Hematopoietic multipotent progenitor cell (in vitro differentiated cells): ENCODE measurements around the gene TJP1. TPM values are rescaled to one million over a fixed set of nuclear protein-coding genes. Genes with fewer than 3 reads are reported as not detected.
"Not testable (repeated sequence)": the region's sequence is repeated elsewhere in the genome, so short reads cannot be mapped to it uniquely, and the experiment has no call there.

Experiments
- DNase-seq, 3 donors: peaks; one replicate each; pipeline ENCODE4 v3.0.0-alpha.2; 2011 to 2015; ENCODE audit warnings: low read depth in 2 of 3, low spot score in 2 of 3
- total RNA-seq: library from RNA; depleted of rRNA; stranded (reverse); fragments of >200 nt; gene quantifications from one replicate; pipeline ENCODE4 v1.2.3, GENCODE V29; 2012

TJP1 gene
- total RNA-seq, 1 donor, result under 0.01 TPM

DNA sequence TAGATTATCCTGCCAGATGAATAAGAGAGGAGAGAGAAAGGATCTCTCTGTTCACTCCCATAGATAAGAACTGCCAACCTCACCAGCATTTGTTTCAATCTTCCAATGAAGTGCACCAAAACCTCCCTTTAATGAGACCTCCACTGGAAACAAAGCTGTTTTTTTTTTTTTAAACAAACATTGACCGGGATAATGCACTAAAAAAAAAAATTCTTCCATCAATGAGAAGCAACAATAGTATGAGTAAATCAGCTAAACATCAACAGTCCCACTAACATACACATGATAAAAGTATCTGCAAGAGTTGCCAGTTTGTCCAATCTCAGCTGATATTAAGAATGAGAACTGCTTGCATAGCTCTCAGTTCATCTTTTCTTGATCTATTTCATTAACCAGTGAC, 19.9 kb downstream of the TJP1 start:
- no peak for DNase-seq

DNA sequence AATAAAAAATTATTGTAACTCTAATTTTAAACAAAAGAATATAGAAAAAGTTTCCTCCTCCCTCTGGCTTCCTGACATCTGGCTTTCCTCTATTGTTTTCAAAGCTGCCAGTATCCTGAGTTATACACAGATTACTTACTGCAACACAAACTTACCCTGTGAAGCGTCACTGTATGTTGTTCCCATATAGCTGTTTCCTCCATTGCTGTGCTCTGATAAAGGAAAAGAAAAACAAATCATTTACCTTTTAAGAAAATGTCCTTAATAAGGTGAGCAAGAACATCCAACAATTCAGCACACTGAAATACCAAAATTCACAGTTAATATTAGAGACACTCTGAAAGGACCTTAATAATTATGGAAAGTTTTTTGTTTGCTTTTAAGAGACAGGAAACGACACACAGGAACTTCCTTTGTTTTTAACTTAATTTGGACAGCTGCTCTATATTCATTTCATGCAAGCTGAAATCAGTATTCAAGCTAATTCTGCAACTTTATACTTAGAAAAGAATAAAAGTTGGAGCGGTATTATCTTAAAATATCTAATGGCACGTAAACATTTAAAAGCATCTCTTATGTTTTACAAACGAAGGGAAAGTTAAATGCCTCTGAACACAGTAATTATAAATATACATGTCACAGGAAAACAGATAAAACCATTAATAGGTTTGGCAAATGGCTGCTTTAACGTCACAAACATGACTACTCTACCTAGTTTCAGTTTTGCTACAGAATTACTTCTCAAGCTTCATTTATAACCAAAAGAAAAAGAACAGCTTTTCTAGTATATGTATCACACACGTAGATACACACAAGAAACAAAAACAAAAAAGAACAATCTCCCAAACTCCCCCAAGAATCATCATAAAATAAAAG, 21.5 kb downstream of the TJP1 start:
- DNase-seq, result no peak

DNA sequence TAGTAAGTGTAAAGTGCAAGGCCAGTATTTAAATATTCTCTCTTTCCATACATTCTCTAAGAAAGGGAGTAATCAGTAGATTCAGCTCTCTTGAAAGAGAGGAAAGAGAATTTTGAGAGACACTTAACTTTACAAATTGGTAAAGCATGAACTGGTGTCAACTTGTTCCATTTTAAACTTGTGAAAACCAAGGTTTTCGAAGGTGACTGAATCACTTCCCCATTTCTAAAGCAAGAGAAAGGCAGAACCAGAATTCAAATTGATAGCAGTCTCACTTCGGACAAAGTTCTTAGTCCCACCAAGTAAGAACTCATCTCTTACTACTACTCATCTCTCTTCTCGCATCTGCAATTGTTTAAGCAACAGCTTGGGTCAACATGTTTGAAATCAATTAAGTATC, 22.4 kb downstream of the TJP1 start:
- no peak for DNase-seq

GRCh38 chr15:29795610-29796009, 26.7 kb downstream of the TJP1 start:
- DNase-seq, result no peak

GRCh38 chr15:29792426-29793159, 29.7 kb downstream of the TJP1 start:
- DNase-seq, result no peak

- DNase-seq, result no peak
These were observed 31.7 kb downstream of the TJP1 start for GRCh38 chr15:29790607-29791006.

DNA sequence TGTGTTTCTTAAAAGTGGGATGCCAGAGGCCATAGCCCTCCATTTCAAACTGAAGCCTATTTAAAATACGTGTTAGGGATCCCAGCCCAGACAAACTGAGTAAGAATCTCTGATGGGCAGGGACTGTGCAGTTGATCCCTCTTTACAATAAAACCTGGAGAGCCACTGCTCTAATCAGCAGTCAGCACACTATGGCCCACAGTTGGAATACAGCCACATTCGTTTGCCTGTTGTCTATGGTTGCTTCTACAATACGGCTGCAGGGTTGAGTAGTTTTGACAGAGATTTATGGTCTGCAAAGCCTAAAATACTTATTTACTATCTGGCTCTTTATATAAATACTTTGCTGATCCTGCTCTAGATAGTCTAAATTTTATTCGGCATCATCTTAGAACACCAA, 32.4 kb downstream of the TJP1 start:
- DNase-seq, result no peak

GRCh38 chr15:29788433-29789034, 33.7 kb downstream of the TJP1 start:
- DNase-seq, result no peak

- DNase-seq, result no peak
These were observed 34.5 kb downstream of the TJP1 start for GRCh38 chr15:29787767-29788166.

DNA sequence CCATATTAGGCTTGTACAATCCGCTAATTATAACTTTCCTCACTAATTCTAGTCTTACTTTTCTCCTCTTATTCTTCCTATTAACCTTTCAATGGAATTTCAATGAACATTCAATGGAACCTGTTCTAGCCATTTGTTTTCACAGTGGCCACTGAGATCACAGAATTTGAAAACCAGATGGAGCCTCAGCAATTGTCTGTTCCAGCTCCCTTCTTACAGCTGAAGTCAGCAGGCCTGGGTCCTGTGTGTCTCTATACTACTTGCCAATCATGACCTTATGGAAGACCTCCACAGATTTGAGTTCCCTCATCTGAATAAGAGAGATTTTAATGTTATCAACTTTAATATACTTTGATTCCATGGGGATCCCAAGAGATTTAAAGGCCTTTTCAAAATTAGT, 36.6 kb downstream of the TJP1 start:
- DNase-seq, result no peak

DNA sequence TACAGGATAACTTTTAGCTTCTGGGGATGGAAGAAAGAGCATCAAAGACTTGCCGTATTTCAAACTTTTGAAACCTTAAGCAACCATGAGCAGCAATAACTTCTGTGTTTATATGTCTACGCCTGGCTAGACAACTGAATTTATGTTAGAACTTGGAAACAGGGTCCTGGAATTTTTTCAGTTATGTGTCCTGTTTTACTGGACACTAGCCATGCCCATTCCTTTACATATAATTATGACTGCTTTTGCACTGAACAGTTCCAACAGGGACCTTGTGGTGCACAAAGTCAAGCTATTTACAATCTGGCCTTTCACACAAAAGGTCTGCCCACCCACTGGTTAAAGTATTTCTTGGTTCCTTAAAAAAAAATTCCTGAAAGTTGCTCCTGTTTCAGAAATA, 37.1 kb downstream of the TJP1 start:
- no peak for DNase-seq

GRCh38 chr15:29784413-29784812, 37.9 kb downstream of the TJP1 start:
- DNase-seq, result no peak

DNA sequence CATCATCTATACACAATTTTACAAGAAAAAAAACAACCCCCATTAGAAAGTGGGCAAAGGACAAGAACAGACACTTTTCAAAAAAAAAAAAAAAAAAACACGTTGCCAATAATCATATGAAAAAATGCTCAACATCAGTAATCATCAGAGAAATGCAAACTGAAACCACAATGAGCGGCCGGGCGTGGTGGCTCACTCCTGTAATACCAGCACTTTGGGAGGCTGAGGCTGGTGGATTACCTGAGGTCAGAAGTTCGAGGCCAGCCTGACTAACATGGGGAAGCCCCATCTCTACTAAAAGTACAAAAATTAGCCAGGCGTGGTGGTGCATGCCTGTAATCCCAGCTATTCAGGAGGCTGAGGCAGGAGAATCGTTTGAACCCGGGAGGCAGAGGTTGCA, 39.5 kb downstream of the TJP1 start:
- not testable (repeated sequence) for DNase-seq

DNA sequence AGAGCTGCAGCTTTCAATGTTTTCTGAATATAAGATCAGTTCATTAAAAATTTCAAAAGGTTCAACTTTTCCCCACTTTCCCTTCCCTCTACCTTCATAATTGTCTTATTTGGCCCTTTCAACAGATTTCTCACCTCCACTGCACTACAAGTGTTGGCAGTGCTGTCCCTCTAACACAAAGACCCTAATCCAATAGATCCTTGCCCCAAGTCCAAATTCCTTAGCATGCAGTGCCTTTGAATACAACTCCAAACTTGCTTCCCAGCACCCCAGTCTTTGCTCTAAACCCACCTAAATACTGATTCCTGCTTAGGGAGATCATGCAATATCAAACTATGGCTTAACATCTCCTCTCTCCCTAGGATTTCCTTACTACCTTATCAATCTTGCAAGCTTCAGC, 43.9 kb downstream of the TJP1 start:
- no peak for DNase-seq

- no peak for DNase-seq
These were observed 45.4 kb downstream of the TJP1 start for GRCh38 chr15:29776859-29777258.

DNA sequence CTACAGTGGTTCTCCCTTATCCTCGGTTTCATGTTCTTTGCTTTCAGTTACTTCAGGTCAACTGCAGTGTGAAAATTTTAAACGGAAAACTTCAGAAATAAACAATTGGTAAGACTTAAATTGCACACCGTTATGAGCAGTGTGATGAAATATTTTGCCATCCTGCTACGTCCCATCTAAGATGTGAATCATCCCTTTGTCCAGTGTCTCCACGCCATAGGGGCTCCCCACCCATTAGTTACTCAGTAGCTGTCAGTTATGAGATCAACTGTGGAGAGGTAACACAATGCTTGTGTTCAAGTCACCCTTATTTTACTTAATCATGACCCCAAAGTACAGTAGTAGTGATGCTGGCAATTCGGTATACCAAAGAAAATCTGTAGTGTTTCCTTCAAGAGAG, 47.4 kb downstream of the TJP1 start:
- no peak for DNase-seq

DNA sequence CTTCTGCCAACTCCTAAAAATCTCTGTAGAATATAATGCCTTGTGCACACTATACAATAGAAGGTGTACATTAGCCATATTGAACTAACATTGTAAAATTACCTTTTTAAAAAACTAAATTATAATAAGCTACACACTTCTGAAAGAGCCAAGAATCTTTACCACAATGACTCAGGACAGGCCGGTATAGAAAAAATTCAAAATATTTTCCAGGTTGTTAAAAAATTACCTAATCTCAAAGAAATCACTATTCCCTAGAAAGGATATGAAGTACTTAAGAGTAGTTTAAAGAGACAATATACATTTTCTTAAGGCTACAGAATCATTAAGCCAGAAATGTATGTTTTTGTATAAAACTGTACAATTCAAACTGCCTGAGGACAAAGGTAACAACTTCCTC, 48.5 kb downstream of the TJP1 start:
- no peak for DNase-seq

DNA sequence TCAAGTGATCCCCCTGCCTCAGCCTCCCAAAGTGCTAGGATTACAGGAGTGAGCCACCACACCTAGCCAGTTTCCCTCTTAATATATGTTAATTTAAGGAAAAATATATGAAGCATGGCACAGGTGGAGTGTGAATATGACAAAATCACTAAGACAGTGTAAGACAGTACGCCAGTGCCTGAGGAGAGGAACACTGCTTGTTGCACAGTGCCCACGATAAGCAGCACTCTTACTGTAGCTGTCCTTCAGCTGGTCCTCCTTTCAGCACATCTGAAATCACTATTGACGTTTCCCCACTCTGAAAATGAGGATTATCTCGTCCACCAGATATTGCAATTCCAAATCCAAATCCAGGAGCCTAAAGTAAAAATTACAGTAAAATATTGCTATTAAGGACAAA, 49.3 kb downstream of the TJP1 start:
- no peak for DNase-seq

DNA sequence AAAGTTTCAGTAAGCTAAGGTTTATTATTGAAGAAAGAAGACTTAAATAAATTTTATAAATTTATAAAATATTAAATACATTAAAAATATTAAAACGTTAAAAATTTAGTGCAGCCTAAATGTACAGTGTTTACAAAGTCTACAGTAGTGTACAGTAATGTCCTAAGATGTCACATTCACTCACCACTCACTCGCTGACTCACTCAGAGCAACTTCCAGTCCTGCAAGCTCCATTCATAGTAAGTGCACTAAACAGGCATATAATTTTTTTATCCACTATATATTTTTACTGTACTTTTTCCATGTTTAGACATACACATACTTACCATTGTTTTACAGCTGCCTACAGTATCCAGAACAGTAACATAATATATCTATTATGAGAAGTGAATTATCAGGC, 51.5 kb downstream of the TJP1 start:
- DNase-seq, result no peak

DNA sequence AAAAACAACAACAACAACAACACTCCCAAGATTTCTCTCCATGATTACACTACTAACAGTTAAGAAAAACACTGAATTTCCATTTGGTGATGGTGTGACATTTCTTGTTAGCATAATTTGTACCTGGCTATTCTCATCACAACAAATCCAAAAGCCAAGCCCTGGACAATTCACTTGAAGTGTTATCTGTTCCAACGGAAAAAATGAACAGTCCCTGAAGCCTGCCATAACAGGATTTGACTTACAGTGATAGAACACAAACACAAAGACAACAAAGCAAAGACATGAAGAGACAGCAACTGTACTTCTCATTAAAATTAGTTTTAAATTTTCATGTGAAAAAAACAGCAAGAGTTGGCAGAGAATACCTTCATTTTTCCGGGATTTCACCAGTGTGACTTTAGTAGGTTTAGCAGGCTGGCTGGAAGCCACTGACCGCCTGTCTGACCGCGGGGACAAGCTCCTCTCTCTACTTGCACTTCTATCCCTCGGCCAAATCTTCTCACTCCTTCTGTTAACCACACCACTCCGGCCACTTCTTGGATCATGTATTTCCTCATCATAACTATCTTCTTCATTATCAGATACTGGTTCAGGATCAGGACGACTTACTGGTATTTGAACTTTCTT, 56.3 kb downstream of the TJP1 start:
- DNase-seq, result no peak

- DNase-seq, result no peak
These were observed 56.9 kb downstream of the TJP1 start for GRCh38 chr15:29765234-29765841.
